ENCODE data around the gene YBEY. TPM values are rescaled to one million over a fixed set of nuclear protein-coding genes. Genes with fewer than 3 reads are reported as not detected.

YBEY gene
- total RNA-seq, 4 donors from 2014 or later: 6.1 to 16.3 (median 13.3) TPM

- Histone ChIP-seq H3K36me3 (peaks cover 0 to 35% of the 10 kb centered on the region in 2 donors), H3K9me3 (no peaks in the 10 kb centered on the region), H3K27me3 (no peaks in the 10 kb centered on the region), H3K4me3 (no peak overlapping the region), H3K4me1 (peaks cover 0 to 31% (median 16%) of the 10 kb centered on the region in 3 donors), H3K27ac (peak overlapping the region in 2 of 4 donors; percentile 14 to 99)
- no peak for ATAC-seq
- 74 to 83% methylated on average over 4 to 10 of the region's 15 CpGs for WGBS, 2 donors (ENCODE audit: low coverage in 1 of 2)
- TF ChIP-seq POLR2A (IDR thresholded peaks at IDR 0.05) (no peak), EP300 (IDR thresholded peaks at IDR 0.05) (no peak), POLR2AphosphoS5 (IDR thresholded peaks at IDR 0.05) (no peak)
- TF ChIP-seq, protein P1, sequence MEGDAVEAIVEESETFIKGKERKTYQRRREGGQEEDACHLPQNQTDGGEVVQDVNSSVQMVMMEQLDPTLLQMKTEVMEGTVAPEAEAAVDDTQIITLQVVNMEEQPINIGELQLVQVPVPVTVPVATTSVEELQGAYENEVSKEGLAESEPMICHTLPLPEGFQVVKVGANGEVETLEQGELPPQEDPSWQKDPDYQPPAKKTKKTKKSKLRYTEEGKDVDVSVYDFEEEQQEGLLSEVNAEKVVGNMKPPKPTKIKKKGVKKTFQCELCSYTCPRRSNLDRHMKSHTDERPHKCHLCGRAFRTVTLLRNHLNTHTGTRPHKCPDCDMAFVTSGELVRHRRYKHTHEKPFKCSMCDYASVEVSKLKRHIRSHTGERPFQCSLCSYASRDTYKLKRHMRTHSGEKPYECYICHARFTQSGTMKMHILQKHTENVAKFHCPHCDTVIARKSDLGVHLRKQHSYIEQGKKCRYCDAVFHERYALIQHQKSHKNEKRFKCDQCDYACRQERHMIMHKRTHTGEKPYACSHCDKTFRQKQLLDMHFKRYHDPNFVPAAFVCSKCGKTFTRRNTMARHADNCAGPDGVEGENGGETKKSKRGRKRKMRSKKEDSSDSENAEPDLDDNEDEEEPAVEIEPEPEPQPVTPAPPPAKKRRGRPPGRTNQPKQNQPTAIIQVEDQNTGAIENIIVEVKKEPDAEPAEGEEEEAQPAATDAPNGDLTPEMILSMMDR (IDR thresholded peaks at IDR 0.05): no peak
Observed at GRCh38 chr21:46326110-46326703, 40.1 kb downstream of the YBEY start.

DNA sequence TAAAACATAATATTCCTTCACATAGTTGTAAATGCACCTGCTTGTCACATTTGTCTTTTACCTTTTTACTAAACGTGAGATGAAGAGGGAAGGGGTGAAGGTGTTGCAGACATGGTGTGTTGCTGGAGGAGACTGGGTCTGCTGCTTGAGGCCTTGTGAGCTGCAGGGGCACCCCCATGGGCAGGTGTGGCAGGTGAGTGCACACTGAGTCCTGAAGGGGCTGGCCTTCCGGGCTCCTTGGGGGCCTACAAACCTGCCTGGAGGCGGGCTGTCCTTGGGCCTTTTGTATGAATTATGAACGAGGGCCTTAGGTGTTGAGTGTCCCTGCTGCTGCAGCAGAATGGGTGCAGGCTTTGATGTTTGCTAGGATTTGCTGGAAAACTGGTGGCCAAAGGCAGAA is 41.6 kb downstream of the YBEY start:
- Histone ChIP-seq H3K9me3 (no peaks in the 10 kb centered on the region), H3K27me3 (no peaks in the 10 kb centered on the region), H3K4me1 (peaks cover 0 to 23% (median 10%) of the 10 kb centered on the region in 3 donors), H3K4me3 (no peak overlapping the region), H3K27ac (no peak overlapping the region), H3K36me3 (peaks cover 0 to 48% of the 10 kb centered on the region in 2 donors)
- WGBS, 2 donors (ENCODE audit: low coverage in 1 of 2): 83% methylated on average over 1 of the region's 4 CpGs; no CpG with 5 or more reads in 1 of the 2 donors
- TF ChIP-seq EP300 (IDR thresholded peaks at IDR 0.05): no peak
- ATAC-seq: no peak

DNA sequence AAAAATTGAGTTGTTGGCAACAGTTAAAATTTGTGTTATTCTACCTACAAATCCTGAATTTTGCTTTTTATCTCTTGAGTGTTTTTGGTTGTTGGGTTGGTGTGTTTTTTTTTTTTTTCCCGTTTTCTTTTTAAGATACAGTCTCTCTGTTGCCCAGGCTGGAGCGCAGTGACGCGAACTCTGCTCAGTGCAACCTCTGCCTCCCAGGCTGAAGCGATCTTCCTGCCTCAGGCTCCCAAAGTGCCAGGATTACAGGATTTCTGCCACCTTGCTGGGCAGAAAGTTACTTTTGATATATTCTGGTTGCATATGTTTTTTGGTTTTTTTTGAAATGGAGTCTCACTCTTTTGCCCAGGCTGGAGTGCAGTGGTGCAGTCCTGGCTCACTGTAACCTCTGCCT is 42.0 kb downstream of the YBEY start:
- no peak for ATAC-seq
- no peaks in the 10 kb centered on the region for H3K27me3 ChIP-seq
- H3K36me3 ChIP-seq: peaks cover 0 to 53% of the 10 kb centered on the region in 2 donors
- no peak overlapping the region for H3K27ac ChIP-seq
- no peak overlapping the region for H3K4me3 ChIP-seq
- no peaks in the 10 kb centered on the region for H3K9me3 ChIP-seq
- TF ChIP-seq, protein P1 (IDR thresholded peaks at IDR 0.05): no peak
- no peak for TF ChIP-seq EP300 (IDR thresholded peaks at IDR 0.05)
- no peak for TF ChIP-seq POLR2AphosphoS5 (IDR thresholded peaks at IDR 0.05)
- TF ChIP-seq POLR2A (IDR thresholded peaks at IDR 0.05): no peak
- peaks cover 0 to 19% (median 6%) of the 10 kb centered on the region in 3 donors for H3K4me1 ChIP-seq
- 50 to 77% methylated on average over 2 to 5 of the region's 5 CpGs for WGBS, 2 donors (ENCODE audit: low coverage in 1 of 2)

- ATAC-seq: no peak
- WGBS, 2 donors (ENCODE audit: low coverage in 1 of 2): 85 to 86% methylated on average over 1 to 2 of the region's 2 CpGs
Observed at GRCh38 chr21:46329796-46330195, 43.7 kb downstream of the YBEY start.

DNA sequence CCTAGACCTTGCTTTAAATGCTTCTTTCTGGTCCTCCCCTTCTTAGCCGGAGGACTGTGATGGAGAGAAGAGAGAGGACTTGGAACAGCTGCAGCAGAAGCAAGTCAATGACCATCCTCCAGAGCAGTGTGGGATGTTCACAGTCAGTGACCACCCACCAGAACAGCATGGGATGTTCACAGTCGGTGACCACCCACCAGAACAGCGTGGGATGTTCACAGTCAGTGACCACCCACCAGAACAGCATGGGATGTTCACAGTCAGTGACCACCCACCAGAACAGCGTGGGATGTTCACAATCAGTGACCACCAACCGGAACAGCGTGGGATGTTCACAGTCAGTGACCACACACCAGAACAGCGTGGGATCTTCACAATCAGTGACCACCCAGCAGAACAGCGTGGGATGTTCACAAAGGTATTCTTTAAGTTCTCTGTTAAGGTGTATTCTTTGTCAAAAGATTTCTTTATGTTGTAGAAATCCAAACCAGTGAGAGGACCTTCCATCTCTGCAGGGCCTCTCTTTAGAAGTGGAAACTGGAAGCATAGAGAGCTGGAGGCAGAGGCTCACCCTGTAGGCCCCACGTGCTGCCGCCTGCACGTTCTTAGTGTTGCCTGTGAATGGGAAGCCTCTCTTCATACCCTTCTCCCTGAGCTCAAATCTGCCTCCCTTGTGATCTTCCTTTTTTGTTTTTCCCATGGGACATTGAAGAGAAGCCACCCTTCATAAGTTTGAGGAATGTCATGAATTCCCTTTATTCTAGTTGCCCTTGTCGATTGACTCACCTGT is 48.4 kb downstream of the YBEY start:
- Histone ChIP-seq H3K4me3 (no peak overlapping the region), H3K4me1 (no peaks in the 10 kb centered on the region), H3K27ac (no peak overlapping the region), H3K27me3 (no peaks in the 10 kb centered on the region), H3K9me3 (no peaks in the 10 kb centered on the region), H3K36me3 (peaks cover 0 to 85% of the 10 kb centered on the region in 2 donors)
- no peak for ATAC-seq
- WGBS, 2 donors (ENCODE audit: low coverage in 1 of 2): 80 to 92% methylated on average over 3 to 12 of the region's 12 CpGs
- TF ChIP-seq EP300 (IDR thresholded peaks at IDR 0.05): no peak

More at GRCh38 chr21:46329796-46330195, 43.7 kb downstream of the YBEY start:
- Histone ChIP-seq H3K4me3 (no peak overlapping the region), H3K27ac (no peak overlapping the region), H3K36me3 (peaks cover 0 to 63% of the 10 kb centered on the region in 2 donors), H3K9me3 (no peaks in the 10 kb centered on the region), H3K4me1 (peaks cover 0 to 15% (median 4%) of the 10 kb centered on the region in 3 donors), H3K27me3 (no peaks in the 10 kb centered on the region)
- TF ChIP-seq, protein P1 (IDR thresholded peaks at IDR 0.05): no peak
- TF ChIP-seq POLR2A (IDR thresholded peaks at IDR 0.05) (no peak), EP300 (IDR thresholded peaks at IDR 0.05) (no peak), POLR2AphosphoS5 (IDR thresholded peaks at IDR 0.05) (no peak)
